ENCODE measurements around the gene NME7.

NME7 gene

DNA sequence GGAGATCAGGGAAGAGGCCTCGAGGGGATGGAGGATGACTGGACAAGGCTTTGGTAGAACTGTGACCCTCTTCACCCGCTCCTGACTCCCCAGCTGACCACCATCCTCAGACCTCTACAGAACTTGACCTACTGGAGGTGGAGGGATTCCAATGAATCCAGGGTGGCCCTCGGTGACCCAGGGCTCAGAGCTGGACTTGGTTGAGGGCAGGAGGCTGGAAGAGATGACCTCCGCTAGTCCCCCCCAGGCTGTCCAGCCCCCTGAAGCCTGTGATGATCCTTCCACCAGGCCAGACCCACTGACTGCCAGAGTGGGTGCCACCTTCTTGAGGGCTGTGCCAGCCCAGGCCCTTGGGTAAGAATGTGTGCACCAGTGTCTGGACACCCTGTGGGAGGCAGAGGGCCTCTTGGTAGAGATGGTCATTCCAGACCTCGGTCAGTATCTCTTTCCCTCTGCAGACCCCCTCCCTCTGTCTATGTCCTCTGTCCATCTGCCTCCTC lies 216.2 kb downstream of the NME7 start:
- no peak for DNase-seq (ENCODE audit: low read depth)

DNA sequence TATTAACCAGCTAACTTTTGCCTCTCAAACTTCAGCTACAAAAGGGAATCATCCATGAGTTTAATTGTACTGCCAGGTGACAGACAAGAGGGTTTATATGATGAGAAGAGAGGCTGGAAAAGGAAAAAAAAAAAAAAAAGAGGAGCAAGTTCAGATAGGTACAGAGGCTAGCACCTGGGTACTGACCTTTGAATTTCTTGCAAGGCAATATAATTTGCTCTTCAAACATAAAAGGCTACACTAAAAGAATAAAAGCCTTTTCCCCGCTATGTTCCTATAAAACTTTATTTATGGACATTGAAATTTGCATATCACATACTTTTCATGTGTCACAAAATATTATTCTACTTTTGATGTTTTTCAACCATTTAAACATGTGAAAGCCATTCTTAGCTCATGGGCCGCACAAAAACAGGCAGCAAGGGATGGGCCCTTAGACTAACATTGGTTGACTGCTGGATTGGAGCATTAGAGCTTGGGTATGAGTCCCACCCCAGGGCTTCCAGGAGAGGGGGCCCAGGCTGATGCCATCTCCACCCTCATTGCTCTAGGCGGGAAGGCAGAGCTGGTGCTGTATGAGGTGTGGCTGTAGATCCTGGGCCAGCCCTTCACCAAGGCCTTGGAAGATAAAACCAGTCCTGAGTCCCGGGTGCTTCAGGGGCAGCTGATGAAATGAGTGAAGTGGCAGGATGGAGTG lies 216.8 kb downstream of the NME7 start:
- no peak for DNase-seq (ENCODE audit: low read depth)

DNA sequence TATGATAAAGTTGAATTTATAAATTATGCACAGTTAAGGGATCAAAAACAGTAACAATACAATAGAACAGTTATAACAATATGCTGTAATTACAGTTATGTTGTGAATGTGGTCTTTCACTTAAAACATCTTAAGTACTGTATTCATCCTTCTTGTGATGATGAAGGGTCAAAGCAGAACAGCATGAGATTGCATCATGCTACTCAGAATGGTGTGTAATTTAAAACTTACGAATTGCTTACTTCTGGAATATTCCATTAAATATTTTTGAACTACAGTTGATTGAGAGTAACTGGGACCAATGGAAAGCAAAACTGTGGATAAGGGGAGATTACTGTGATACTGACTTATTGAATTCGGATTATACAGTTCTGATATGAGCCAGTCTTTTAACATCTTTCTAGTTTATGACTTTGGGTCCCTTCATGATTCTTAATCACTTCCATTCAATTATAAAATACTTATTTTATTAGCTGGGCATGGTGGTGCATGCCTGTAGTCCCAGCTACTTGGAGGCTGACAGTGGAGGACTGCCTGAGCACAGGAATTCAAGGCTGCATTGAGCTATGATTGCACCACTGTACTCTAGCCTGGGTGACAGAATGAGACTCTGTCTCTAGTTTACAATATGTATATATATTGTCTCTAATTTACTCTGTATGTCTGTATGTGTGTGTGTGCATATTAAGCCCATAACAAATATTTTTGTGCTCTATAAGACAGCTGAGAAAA lies 217.9 kb downstream of the NME7 start:
- peak; percentile 54 for DNase-seq (ENCODE audit: low read depth)

DNA sequence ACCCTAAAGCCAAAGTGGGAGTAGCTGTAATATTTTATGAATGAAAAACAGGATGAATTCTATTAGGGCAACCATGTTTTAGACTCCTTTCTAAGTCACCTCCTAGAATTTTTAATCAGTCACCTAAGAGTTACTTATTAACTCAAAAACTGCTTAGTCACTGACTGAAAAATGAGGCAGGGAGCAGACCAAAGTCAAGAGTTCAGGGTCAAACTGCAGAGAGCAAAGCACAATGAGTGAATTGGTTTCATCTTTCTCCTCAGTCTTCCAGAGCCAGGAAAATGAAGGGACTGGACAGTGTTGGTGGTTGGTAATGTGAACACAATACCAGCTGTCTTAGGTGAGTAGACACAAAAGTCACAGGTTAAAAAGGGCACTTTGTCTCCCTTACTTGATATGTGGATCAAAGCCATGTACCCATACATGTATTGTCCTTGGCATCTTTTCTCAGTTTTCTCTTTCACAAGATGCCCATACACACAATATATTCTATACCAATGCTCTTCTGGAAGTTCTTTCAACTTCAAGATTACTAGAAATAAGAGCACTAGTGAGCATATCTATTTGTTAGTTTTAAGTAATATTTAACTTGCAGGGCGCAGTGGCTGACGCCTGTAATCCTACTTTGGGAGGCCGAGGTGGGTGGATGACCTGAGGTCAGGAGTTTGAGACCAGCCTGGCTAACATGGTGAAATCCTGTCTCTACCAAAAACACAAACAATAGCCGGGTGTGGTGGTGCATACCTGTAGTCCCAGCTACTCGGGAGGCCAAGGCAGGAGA lies 218.9 kb downstream of the NME7 start:
- DNase-seq (ENCODE audit: low read depth) = no peak

DNA sequence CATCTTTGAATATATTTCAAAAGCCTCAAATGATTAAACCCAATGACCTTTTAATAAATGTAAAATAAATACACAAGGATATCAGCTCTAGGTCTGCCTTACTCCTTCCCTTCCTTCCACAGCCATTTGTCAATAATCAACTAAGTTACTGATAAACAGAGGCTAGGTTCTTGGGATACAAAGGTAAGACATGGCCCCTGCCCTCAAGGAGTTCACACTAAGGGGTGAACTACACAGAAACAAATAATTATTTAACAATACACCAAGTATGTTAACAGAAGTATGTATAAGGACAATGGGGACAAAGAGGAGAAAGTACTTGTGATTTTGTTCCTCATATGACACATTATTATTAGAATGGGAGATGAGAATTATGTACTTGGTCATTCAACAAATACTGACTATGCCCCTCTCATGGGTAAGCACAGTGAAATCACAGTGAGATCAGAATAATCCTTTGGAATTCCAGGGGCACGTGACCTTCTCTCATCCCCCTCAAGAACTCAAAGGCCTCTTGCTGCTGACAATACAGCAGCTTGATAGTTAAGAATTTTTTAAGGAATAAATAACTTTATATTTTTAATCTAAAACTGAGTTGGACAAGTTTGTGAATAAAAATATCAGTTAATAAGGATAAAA lies 220.9 kb downstream of the NME7 start:
- no peak for DNase-seq (ENCODE audit: low read depth)

DNA sequence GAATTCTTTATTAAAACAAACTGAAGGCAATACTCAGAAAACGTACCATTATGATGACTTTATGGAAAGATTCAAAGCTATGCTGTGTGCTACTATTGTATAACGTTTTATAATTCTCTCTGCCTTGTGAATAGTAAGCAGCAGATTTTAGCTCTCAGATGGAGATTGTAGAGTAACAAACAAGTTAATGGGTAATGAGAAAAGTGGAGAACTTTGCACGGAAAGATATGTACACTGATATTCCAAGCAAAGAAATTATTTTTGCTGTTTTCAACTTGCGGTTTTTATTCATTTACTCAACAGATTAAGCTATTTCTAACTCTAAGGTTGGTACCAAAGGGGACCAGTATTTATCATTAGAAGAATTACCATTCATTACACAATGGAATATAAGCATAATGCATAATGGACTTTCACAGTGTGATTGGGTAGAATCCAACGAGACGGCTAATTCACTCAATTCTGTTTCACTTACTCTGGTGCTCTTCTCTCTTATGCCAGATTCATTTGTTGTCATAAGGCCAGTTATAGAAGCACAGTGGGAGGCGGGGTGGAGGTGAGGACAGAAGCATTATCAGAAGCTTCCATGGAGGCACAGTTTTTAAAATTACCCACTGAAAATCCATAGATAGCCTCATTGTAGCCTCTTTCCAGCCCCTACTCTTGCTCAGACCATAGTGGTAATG lies 222.5 kb downstream of the NME7 start:
- no peak for DNase-seq (ENCODE audit: low read depth)

DNA sequence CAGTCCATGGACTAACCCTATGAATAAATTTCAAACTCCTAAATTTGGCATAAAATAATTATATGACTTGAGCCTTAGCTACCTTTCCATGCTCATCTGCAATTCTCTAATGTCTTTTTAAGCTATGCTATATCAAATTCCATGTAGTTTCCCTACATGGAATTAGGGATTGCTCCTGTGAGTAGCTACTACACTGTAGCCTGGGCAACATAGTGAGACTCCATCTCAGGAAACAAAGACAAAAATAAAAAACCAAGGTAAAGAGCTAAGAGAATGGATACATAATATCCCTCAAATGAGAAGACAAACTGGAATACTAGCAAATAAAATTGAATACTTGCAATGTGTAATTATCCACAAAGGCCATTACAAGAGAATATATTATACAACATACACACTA lies 223.6 kb downstream of the NME7 start:
- no peak for DNase-seq (ENCODE audit: low read depth)

DNA sequence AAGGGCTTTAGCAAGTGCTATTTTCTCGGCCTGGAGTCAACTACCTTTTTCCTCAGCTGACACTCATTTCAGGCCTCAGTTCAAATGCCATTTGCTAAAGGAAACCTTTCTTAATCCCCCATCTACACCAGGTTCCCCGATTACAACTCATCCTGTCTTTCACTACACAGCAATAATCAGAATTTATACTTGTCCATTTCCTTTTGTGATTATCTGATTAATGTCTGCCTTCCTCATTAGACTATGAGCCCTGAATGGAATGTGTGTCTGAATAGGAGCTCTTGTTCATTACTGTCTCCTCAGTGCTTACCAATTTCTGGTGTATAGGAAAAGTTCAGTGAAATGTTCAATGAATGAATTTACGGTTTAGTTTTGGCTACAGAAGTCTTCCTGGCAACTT lies 224.3 kb downstream of the NME7 start:
- no peak for DNase-seq (ENCODE audit: low read depth)

DNA sequence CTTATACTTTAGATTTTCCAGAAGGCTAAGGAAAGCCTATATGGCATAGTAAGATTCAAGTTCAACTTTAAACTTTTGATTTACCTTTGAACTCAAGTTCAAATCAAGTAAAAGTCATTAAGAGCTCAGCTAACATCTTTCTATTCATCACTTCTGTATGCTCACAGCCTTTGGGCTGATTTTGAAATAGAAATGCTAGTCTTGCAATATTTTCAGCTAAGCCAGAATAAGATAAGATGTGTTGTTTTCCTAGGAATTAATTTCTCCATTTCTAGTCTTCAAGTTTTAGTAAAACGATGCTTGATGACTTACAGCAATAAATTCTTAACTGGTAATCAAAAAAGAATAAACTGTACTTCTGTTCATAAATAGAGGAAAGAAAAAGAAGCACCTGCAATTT lies 225.5 kb downstream of the NME7 start:
- DNase-seq (ENCODE audit: low read depth) = no peak

DNA sequence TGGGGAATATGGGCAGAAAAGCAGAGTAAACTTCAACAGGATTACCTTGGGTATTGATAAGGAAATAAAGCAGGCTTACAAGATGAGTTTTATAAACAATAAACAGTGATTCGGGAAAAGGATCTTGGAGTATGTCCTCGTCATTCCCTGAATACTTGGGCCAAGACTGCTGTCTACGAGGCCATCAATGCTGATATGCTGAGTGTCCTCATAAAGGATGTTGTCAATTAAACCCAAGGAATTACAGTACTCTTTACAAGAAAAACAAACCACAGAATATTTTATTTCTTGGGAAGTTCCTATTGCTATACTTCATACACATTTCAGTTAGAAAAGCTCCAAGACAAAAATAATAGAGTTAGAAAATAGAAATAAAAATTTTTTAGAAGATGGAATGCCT lies 226.2 kb downstream of the NME7 start:
- DNase-seq (ENCODE audit: low read depth) = no peak

DNA sequence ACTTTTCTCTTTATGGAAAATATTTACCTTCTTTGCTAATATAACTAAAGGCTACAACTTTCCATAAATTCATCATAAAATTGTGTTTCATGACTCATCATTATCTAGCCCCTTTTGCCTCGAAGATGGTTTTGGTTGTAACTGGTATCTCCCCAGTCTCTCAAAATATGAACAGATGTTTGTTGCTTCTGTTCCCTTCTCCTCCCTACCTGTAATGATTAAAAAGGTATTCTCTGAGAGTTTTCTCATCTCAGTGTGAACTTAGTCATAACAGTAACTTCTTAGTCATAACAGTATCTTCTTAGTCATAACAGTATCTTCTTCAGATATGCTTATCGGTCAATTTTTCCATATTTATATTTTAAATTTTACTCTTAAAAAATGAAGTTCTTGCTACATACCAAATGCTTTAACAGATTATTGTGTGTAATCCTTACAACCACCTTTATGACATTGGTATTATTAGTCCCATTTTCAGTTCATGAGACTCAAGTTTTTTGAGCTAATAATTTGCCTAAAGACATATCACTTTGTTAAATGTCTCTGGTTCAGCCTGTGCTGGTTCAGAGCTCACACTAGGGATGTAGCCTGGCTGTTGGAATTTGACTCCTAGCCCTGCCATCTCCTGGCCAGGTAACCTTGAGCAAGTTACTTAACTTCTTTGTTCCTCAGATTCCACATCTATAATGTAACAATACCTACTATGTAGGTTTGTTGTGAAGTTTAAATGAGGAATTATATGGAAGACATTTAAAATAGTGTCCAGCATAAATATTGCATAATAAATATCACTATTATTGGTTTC lies 228.5 kb downstream of the NME7 start:
- DNase-seq (ENCODE audit: low read depth) = no peak

DNA sequence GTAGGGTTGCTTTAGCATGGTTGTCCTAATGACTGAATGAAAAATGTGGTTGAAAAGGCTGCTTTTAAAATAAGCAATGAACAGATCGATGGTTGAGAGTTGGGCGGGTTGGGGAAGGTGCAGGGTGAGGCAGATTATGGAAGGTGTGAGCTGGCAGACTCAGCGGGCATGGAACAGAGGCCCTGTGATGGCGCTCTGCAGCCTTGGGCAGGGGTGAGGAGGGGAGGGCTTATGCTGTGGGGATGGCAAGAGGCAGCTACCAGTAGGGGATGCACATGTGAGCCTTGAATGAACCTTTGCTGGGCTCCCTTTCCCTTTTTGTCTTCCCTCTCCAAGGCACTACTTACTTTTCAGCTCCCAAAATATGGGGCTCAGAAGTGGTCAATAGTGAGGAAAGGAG lies 230.2 kb downstream of the NME7 start:
- DNase-seq (ENCODE audit: low read depth) = no peak

DNA sequence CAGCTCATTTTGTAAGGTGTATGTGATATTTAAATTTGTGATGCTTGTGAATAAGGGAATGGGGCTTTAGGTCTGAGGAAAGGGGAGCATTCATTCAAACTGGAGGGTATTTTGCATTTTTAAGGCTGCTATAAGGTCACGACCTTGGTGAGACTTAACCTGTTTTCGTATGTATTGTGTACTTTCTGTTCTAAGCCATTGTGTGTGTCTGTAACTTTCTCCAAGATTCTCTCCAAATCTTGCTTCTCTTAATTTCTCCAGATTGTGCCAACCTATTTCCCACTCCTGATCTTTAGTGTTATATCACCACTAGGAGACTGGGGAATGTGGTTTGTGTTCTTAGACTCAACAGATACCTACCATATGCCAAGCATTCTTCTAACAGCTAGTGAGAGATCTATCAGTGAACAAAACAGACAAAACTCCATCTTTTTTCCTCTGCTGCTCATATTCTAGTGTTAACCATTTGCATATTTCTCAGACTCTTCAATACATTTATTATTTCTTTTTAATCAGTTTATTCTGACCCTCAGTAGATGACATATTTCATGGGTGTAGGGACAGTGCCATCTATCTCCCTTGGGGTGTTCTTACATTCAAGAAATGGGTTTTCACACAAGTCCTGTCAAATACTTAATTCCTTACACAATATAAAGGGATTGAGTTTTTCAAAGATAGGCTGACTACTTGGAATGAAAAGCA lies 233.6 kb downstream of the NME7 start:
- peak; percentile 37 for DNase-seq (ENCODE audit: low read depth)

DNA sequence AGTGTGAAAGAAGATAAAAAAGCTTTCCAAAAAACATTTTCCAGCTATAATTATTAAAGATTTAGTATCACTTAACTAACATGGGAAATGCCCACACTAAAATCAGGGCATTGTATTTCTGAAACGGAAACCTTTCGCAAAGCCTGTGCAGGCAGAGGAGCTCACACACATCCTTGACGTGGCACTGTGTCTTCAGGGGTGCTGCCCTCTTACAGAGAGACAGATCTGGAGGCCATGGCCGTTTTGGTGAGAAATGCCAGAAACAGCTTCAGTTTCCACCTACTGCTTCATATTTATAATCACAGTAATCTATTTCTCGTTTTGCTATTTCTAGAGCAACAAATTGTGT lies 234.4 kb downstream of the NME7 start:
- DNase-seq (ENCODE audit: low read depth) = no peak

DNA sequence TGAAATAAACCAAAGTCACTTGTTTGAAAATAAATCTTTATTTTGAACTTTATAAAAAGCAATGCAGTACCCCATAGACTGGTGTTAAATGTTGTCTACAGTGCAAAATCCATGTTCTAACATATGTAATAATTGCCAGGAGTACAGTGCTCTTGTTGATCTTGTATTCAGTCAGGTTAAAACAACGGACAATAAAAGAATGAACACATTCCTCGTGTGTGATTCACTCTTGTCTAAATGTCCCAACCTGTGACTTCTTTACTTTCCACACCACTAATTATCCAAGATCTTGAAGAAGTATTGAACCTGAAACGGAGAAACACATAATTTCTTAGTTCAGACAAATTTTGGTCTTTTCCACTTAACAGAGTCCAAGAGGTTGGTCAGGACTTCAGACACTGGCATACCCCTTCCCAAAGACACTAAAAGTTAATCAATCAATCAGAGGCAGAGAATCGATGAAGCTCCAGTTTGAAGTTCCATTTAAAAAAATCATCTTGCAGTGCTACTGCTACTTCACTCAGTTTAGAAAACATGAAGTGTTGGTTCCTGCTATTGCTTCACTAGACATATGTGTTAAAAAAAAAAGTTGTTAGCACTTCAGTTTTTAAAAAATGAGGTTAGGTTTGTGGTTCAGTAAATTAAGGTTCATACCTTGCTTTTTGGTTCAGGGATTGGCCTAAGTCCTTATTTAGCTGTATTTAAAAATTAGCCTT lies 234.9 kb downstream of the NME7 start:
- no peak for DNase-seq (ENCODE audit: low read depth)

DNA sequence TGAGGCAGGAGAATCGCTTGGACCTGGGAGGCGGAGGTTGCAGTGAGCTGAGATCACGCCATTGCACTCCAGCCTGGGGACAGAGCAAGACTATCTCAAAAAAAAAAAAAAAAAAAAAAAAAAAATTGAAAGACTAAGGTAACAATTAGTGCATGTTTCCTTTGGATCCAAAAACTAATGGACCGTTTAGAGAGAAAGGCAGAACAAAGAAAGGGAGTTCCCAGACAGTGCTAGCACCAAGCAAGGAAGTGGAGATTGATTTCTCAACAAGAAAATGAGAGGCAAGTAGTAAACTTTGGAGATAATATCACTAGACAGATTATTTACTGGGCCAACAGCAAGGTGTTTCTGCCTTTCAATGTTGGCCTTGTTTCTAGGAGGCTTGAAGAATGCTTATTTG lies 236.9 kb downstream of the NME7 start:
- no peak for DNase-seq (ENCODE audit: low read depth)

DNA sequence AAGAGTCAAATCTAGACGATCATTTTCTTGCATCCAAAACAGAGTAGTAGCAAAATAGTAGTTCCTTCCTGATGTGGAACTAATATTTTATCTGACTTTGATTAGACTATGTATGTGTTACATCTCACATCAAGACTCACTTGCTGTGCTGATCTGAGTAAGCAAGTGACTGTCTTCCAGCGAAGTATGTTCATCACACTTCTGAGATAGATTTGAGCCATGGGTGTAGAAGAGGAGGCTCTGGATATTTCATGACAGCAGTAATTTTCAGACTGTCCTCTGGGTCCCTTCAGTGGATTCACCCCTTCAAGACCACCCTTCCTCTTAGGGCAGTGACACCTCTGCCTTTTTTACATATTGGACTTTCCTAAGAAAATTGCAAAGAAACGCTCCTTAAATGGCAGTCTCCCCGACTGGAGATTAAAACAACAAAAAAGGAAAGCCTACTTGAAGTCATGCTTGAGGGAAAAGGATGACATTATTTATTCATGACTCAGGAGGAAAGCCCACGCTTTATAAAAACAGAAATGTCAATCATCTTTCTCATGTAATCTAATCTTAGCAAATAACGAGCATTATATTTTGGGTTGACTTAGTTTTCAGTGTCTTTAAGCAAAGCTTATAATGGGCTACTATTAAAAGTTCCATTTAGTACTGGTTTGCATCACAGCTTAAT lies 238.3 kb downstream of the NME7 start:
- peak; percentile 70 for DNase-seq (ENCODE audit: low read depth)

DNA sequence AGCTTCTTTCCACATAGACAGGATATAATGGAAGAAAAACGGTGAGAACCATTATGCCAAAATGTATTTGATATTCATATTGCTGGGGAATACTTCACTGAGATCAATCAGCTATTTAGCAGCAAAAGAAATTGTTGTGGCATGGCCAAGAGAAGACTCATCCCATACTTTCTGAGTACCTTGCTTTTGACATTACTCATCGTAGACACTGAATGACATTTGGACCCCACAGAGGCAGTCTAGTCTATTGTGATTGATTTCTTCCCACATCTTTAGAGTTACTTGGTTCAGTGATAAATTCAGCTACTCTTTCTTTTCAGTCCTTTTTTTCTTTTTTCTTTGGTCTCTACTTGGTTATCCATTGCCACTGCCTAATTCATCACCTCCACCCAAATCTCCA lies 239.0 kb downstream of the NME7 start:
- no peak for DNase-seq (ENCODE audit: low read depth)

DNA sequence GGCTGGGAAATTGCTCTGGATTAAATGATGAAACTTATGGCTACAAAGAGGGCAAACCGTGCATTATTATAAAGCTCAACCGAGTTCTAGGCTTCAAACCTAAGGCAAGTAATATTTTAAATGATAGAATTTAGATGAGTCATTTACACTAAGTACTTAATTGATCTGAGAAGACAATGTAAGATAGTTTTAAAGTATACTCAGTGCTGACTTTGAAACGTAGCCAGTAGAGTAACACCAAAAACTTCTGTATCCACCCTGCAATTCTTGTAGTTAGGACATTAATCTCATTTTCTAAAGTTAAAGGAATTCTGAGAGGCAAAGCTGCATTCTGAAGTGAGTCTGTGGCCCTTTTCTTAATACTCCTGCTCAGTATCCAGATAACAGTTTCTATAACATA lies 240.3 kb downstream of the NME7 start:
- no peak for DNase-seq (ENCODE audit: low read depth)
